Endodermal cell (in vitro differentiated cells): Measurements from ENCODE around the gene PDXP. TPM values are rescaled to one million over a fixed set of nuclear protein-coding genes. Genes with fewer than 3 reads are reported as not detected.

Experiments used
- DNase-seq: peaks from one replicate; pipeline ENCODE4 v3.0.0-alpha.2; 2017
- H3K27ac ChIP-seq: 2 replicates; pipeline ENCODE4 v1.5.1; 2013; ENCODE audit warnings: mild to moderate bottlenecking, low read depth, low read length, moderate library complexity
- H3K27me3 ChIP-seq: 2 replicates; pipeline ENCODE4 v1.6.1; 2013; ENCODE audit warnings: mild to moderate bottlenecking, low read length, moderate library complexity; ENCODE audit not compliant: insufficient read depth, control insufficient read depth, poor library complexity, severe bottlenecking
- H3K36me3 ChIP-seq: 2 replicates; pipeline ENCODE4 v1.7.0; 2013; ENCODE audit warnings: mild to moderate bottlenecking, low read length, moderate library complexity; ENCODE audit not compliant: control insufficient read depth, insufficient read depth
- H3K4me1 ChIP-seq: one replicate; pipeline ENCODE4 v1.7.0; 2013; ENCODE audit warnings: low read length; ENCODE audit not compliant: control insufficient read depth, insufficient read depth
- H3K4me3 ChIP-seq: 2 replicates; pipeline ENCODE4 v1.5.1; 2013; ENCODE audit warnings: mild to moderate bottlenecking, low read length, moderate library complexity
- H3K9ac ChIP-seq: 2 replicates; pipeline ENCODE4 v1.6.1; 2013; ENCODE audit warnings: mild to moderate bottlenecking, low read length, moderate library complexity; ENCODE audit not compliant: poor library complexity, severe bottlenecking; ENCODE audit errors: extremely low read depth
- H3K9me3 ChIP-seq: 2 replicates; pipeline ENCODE4 v1.6.1; 2013; ENCODE audit warnings: mild to moderate bottlenecking, low read length, moderate library complexity; ENCODE audit not compliant: control insufficient read depth
- H3K27ac Mint-ChIP-seq: 2 replicates; pipeline ENCODE4 v1.8.0; 2020; ENCODE audit warnings: mixed read lengths
- H3K27me3 Mint-ChIP-seq: 2 replicates; pipeline ENCODE4 v1.8.0; 2021; ENCODE audit warnings: mild to moderate bottlenecking, mixed read lengths; ENCODE audit not compliant: insufficient read depth
- H3K36me3 Mint-ChIP-seq: 2 replicates; pipeline ENCODE4 v1.8.0; 2020; ENCODE audit warnings: low read depth, mixed read lengths
- H3K4me1 Mint-ChIP-seq: 2 replicates; pipeline ENCODE4 v1.8.0; 2020; ENCODE audit warnings: mixed read lengths
- H3K4me3 Mint-ChIP-seq: 2 replicates; pipeline ENCODE4 v1.8.0; 2020; ENCODE audit warnings: mild to moderate bottlenecking, moderate library complexity, mixed read lengths
- H3K9me3 Mint-ChIP-seq: 2 replicates; pipeline ENCODE4 v1.8.0; 2020; ENCODE audit warnings: mild to moderate bottlenecking, mixed read lengths
- CTCF ChIP-seq: fragments of 200-600 bp; sonication (generic); conservative IDR thresholded peaks from 2 replicates; pipeline ENCODE4 v1.5.0; 2021; ENCODE audit warnings: antibody characterized with exemption, mild to moderate bottlenecking
- WGBS, 2 experiments: methylation state at CpG; one replicate each; pipeline versions ENCODE4 v1.1.5 to v1.1.7; 2013; ENCODE audit warnings: missing lambda C conversion rate in 2 of 2, mixed read lengths in 1 of 2; ENCODE audit not compliant: insufficient coverage in 1 of 2, insufficient read length in 1 of 2; 5-methylcytosine and 5-hydroxymethylcytosine counted together
- total RNA-seq, 2 donors: library from RNA; stranded (reverse); fragmentation: NEBNext Ultra II Directional in 1 of 2; extraction: Animal tissue kit (Norgen Biotek cat#: 25700) in 1 of 2; gene quantifications; 2 replicates in 1 of 2; 3 replicates in 1 of 2; pipeline ENCODE4 v1.2.1, GENCODE V29; 2021

Gene PDXP
- total RNA-seq, 2 donors from 2014 or later: 23.5 to 29.3 TPM

DNA sequence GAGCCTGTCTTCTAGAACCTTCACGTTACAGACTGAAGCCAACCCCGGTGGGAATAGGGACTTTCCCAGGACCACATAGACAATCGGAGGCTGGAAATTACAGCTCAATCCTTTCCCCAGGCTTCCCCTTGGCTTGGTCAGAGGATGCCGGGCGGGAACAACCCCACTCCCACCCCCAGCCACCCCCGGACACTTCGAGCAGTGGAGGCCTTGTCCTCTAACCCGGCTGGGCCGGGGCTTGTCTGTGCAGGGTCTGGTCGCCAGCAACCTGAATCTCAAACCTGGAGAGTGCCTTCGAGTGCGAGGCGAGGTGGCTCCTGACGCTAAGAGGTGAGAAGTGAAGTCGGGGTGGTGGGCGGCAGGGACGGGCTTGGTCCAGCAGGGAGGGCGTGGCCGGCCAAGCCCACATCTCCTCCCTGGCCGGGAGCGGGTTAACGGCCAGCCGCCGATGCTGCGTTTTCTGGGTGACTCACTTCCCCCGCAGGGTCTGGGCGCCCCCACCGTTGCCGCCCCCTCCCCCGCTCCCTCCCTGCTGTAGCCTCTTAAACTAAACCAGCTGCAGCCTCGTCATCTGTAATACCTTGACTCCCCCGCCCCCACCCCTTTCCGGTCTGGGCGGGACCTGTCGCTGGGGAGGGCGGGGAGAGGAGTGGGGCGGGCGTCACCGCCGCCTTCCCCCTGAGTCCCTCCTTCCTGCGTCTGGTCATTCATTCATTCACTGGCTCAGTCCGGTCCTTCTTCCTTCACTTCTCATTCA, 18.4 kb downstream of the PDXP start:
- no peaks in the 10 kb centered on the region for H3K27me3 Mint-ChIP-seq
- peak overlapping the region; percentile 61 for H3K27ac Mint-ChIP-seq

DNA sequence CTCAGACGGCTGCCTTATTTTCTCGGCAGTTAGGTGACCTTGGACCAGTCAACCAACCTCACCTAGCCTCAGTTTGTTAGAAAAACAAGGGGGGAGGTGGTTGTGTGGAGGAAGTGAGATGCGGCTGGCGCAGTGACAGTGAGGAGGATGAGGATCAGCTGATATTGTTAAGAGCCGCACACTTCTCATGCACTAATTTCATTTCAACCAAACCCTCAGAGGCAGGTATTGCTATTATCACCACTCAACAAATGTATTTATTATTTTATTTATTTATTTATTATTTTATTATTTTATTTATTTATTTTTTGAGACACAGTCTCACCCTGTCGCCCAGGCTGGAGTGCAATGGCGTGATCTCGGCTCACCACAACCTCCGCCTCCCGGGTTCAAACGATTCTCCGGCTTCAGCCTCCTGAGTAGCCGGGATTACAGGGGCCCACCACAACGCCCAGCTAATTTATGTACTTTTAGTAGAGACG, 19.0 kb downstream of the PDXP start:
- no peak overlapping the region for H3K27ac ChIP-seq
- H3K36me3 Mint-ChIP-seq: no peaks in the 10 kb centered on the region

More for the DNA sequence above, 18.4 kb downstream of the PDXP start:
- Histone ChIP-seq H3K27ac (peak overlapping the region; percentile 51), H3K36me3 (no peaks in the 10 kb centered on the region), H3K27me3 (no peaks in the 10 kb centered on the region), H3K4me3 (peak overlapping the region; percentile 73), H3K9me3 (no peaks in the 10 kb centered on the region), H3K4me1 (peaks cover 4% of the 10 kb centered on the region), H3K9ac (peak overlapping the region; percentile 24)
- no peaks in the 10 kb centered on the region for H3K36me3 Mint-ChIP-seq
- no peak for TF ChIP-seq CTCF
- WGBS, 2 experiments: 5 to 13% methylated on average over 8 to 42 of the region's 42 CpGs
- H3K9me3 Mint-ChIP-seq: no peaks in the 10 kb centered on the region
- H3K4me1 Mint-ChIP-seq: peaks cover 5% of the 10 kb centered on the region
- H3K4me3 Mint-ChIP-seq: peak overlapping the region; percentile 51
- peak; percentile 97 for DNase-seq

GRCh38 chr22:37678372-37678771, 19.8 kb downstream of the PDXP start:
- Histone ChIP-seq H3K4me3 (no peak overlapping the region), H3K27ac (no peak overlapping the region), H3K4me1 (peaks cover 4% of the 10 kb centered on the region), H3K27me3 (no peaks in the 10 kb centered on the region), H3K9ac (no peak overlapping the region), H3K9me3 (no peaks in the 10 kb centered on the region), H3K36me3 (no peaks in the 10 kb centered on the region)
- H3K4me1 Mint-ChIP-seq: peaks cover 5% of the 10 kb centered on the region
- WGBS, 2 experiments: 84 to 88% methylated on average over 10 to 18 of the region's 18 CpGs
- no peak overlapping the region for H3K27ac Mint-ChIP-seq
- no peak for TF ChIP-seq CTCF
- H3K36me3 Mint-ChIP-seq: no peaks in the 10 kb centered on the region
- no peak overlapping the region for H3K4me3 Mint-ChIP-seq
- no peaks in the 10 kb centered on the region for H3K9me3 Mint-ChIP-seq
- DNase-seq: no peak
- no peaks in the 10 kb centered on the region for H3K27me3 Mint-ChIP-seq

More for the DNA sequence above, 19.0 kb downstream of the PDXP start:
- Histone ChIP-seq H3K27me3 (no peaks in the 10 kb centered on the region), H3K4me1 (peaks cover 4% of the 10 kb centered on the region), H3K36me3 (no peaks in the 10 kb centered on the region), H3K9me3 (no peaks in the 10 kb centered on the region), H3K9ac (no peak overlapping the region), H3K4me3 (peak overlapping the region; percentile 73)
- no peak for TF ChIP-seq CTCF
- H3K27ac Mint-ChIP-seq: no peak overlapping the region
- 78 to 91% methylated on average over 10 to 12 of the region's 15 CpGs for WGBS, 2 experiments
- H3K27me3 Mint-ChIP-seq: no peaks in the 10 kb centered on the region
- H3K9me3 Mint-ChIP-seq: no peaks in the 10 kb centered on the region
- peaks cover 5% of the 10 kb centered on the region for H3K4me1 Mint-ChIP-seq
- peak overlapping the region; percentile 51 for H3K4me3 Mint-ChIP-seq
- no peak for DNase-seq
